NCI-H128 (cell line): ENCODE results near the gene CBFA2T2.
A peak's percentile ranks its signal among the peaks of the same experiment; 100 is the strongest.
"Not testable (repeated sequence)": the region's sequence is repeated elsewhere in the genome, so short reads cannot be mapped to it uniquely, and the experiment has no call there.

ENCODE experiments used
- DNase-seq: peaks from one replicate; lab custom pipeline; 2025; ENCODE audit not compliant: unreplicated experiment; lab: John Stamatoyannopoulos, UW

Gene CBFA2T2

DNA sequence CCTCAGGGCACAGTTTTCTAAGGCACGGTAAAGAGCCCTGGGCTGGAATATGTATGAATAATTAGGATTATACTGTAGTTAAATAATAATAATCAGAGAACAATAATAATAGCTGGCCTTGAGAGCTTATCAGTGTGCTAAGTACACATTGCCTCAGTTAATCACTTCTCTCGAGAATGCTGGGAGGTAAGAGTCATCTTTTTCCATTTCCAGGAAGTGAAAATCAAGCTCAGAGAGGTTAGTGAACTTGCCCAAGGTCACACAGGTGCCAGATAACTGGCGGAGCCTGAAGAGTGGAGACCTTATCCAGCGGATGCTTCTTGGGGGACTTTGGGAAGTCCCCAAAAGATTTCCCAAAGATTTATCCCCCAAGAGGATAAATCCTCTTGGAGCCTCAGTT lies 19.4 kb upstream of the CBFA2T2 start:
- DNase-seq: no peak

DNA sequence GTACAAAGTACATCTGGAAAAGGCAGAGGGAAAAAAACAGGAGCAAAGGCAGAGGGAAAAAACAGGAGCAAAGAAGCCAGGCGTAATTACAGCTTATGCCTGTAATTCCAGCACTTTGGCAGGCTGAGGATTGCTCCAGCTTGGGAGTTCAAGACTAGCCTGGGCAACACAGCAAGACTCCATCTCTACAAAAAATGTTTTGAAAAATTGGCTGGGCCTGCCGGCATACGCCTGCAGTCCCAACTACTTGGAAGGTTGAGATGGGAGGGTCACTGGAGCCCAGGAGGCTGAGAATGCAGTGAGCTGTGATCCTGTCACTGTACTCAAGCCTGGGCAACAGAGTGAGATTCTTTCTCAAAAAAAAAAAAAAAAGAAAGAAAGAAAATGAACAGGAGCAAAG lies 19.0 kb upstream of the CBFA2T2 start:
- no peak for DNase-seq

DNA sequence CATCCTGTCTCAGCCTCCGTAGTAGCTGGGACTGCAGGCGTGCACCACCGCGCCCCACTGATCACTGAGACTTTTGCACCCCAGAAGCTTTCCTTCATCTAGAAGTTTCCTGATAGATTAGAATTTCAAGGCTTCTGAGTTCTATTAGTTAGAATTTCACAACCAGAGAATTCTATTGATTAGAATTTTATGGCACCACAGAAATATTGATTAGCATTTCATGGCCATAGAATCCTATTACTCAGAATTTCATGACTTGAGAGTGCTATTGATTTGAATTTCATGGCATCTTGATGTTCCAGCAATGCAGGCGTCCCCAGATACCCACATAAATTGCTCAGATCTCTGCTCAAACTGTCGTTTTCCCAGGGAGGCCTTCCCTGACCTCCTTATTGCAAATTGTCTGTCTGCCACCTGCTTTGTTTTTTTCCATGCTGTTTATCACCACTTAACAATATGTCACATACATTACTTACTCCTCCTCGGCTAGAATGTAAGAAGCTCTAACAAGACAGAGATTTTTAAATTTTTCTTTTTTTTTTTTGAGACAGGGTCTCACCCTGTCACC lies 16.9 kb upstream of the CBFA2T2 start:
- no peak for DNase-seq

- no peak for DNase-seq
These were observed 15.6 kb upstream of the CBFA2T2 start for GRCh38 chr20:33474097-33474873.

GRCh38 chr20:33474963-33475362 lies 14.9 kb upstream of the CBFA2T2 start:
- no peak for DNase-seq

DNA sequence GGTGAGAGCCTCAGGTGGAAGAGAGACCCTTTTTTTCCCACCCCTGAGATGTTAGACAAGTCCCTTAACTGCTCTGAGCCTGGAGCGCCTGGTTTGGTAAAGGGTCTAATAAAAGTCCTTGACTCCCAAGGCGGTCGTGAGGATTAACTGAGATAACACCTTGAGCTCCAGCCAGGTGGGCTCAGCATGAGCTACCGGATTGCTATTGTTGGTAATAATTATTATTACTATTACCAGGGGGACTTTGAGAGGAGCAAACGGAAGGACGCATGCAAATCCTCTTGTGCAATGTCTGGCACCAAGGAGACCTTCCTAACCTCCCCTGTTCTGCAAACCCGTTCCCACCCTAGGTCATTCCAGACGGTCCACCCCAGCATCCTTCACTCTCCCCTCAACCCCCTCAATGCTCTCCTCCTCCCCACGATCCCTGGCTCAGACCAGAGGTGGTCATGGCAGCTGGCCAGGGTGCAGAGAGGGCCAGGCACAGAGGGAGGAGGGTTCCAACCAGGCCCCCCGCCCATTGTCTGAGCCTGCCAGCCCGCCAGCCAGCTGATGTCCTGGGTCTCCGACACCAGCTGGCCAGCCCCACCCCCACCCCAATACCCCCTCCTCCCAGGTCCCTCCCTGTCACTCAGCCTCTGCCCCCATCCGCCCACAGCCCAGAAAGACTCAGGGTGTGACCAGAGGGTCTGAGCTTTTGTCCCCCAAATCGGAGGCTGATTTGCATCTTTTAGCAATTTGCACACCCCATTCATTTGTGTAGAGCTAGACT lies 14.3 kb upstream of the CBFA2T2 start:
- DNase-seq: no peak

- peak; percentile 73 for DNase-seq
These were observed 12.3 kb upstream of the CBFA2T2 start for GRCh38 chr20:33477386-33478234.

DNA sequence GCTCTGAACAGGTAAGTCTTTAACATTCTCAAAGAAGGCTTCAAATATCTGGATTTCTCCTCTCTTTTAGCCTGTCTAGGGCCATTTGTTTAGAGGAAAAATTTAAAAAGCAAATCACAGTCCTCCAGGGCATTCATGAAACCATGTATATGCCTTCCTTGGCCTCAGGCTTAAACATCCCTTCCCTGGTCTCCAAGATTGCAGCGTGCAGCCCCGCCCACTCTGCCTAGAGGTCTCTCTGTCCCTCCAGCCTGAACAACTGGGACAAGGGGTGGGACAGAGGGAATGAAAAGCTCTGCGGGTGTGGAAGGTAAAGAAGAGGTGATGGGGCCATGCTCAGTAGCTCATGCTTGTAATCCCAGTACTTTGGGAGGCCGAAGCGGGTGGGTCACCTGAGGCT lies 9.8 kb upstream of the CBFA2T2 start:
- no peak for DNase-seq

DNA sequence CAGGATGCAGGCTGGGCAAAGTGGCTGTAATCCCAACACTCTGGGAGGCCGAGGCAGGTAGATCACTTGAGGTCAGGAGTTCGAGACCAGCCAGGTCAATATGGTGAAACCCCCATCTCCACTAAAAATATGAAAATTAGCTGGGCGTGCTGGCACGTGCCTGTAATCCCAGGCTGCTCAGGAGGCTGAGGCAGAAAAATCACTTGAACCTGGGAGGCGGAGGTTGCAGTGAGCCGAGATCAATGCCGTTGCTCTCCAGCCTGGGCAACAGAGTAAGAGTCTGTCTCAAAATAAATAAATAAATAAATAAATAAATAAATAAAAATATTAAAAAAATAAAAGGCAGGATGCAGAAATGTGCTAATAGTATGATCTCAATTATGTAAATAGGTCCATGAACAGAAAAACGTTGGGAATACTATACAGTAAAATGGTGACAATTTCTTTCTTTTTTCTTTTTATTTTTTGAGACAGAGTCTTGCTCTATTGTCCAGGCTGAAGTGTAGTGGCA lies 8.4 kb upstream of the CBFA2T2 start:
- DNase-seq: no peak

- DNase-seq: no peak
These were observed 7.3 kb upstream of the CBFA2T2 start for GRCh38 chr20:33482581-33482980.

- DNase-seq: not testable (repeated sequence)
These were observed 6.7 kb upstream of the CBFA2T2 start for GRCh38 chr20:33483186-33483585.

GRCh38 chr20:33488201-33488600 lies 1.7 kb upstream of the CBFA2T2 start:
- no peak for DNase-seq

DNA sequence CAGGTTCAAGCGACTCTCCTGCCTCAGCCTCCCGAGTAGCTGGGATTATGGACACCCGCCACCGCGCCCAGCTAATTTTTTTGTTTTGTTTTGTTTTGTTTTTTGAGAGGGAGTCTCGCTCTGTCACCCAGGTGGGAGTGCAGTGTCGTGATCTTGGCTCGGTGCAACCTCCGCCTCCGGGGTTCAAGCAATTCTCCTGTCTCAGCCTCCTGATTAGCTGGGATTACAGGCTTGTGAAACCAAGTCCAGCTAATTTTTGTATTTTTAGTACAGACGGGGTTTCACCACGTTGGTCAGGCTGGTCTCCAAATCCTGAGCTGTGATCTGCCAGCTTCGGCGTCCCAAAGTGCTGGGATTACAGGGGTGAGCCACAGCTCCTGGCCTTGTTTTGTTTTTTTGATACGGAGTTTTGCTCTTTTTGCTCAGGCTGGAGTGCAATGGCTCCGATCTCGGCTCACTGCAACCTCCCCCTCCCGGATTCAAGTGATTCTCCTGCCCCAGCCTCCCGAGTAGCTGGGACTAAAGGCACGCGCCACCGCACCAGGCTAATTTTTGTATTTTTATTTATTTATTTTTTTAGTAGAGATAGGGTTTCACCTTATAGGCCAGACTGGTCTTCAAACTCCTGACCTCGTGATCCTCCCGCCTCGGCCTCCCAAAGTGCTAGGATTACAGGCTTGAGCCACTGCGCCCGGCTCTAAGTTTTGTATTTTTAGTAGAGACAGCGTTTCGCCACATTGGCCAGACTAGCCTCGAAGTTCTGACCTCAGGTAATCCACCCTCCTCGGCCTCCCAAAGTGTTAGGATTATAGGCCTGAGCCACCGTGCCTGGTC lies 1.0 kb upstream of the CBFA2T2 start:
- not testable (repeated sequence) for DNase-seq

DNA sequence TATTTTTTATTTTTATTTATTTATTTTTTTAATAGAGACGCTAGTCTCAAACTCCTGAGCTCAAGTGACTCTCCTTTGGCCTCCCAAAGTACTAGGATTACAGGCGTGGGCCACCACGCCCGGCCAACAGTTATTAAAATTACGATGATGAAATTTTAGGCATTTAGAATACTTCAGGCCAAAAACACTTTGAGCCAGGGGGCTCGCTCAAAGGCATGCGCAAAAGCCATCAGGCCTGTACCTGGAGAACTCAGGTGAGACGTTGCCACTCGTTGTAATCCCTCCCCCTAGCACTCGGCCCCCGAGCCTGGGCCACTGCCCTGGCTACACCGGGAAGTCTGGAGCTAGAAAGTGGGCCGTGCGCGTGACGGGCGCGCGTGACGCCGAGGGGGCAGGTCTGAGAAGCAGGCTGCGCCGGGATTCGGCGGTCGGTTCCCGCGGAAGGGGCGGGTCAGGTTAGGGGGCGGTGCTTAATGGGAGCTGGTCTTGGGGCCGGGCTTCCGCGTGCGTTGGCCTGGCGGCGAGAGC lies 337 bp upstream of the CBFA2T2 start:
- DNase-seq: peak; percentile 93

- DNase-seq: no peak
These were observed 1.2 kb downstream of the CBFA2T2 start for GRCh38 chr20:33490934-33491656.

DNA sequence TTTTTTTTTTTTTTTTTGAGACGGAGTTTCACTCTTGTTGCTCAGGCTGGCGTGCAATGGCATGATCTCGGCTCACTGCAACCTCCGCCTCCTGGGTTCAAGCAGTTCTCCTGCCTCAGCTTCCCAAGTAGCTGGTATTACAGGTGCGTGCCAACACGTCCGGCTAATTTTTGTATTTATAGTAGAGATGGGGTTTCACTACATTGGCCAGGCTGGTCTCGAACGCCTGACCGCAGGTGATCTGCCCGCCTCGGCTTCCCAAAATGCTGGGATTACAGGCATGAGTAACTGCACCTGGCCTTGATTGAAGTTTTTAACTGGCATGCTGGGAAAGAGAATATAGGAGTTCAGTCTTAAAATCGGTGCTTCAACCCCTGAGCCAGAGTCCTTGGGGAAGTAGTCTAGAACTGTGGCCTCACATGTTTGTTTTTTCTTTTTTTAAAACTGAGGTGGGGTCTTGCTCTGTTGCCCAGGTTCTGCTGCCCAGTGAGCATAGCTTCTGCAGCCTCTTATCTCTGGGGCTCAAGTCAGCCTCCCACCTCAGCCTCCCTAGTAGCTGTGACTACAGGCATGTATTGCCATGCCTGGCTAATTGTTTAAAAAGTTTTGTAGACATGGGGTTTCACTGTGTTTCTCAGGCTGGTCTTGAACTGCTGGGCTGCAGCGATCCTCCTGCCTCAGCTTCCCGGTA lies 3.3 kb downstream of the CBFA2T2 start:
- no peak for DNase-seq

DNA sequence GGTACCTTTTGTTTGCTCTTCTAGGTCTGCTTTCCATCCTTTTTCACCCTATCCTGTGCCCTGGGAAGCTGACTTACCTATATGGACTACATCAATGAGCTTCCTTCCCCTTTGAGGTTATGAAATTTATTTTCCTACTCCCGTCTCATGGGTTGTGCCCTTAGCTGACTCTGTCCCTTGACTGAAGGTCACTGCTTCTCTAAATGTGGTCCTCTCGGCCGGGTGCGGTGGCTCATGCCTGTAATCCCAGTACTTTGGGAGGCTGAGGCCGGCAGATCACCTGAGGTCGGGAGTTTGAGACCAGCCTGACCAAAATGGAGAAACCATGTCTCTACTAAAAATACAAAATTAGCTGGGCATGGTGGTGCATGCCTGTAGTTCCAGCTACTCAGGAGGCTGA lies 6.9 kb downstream of the CBFA2T2 start:
- not testable (repeated sequence) for DNase-seq

- no peak for DNase-seq
These were observed 9.5 kb downstream of the CBFA2T2 start for GRCh38 chr20:33499355-33499754.

DNA sequence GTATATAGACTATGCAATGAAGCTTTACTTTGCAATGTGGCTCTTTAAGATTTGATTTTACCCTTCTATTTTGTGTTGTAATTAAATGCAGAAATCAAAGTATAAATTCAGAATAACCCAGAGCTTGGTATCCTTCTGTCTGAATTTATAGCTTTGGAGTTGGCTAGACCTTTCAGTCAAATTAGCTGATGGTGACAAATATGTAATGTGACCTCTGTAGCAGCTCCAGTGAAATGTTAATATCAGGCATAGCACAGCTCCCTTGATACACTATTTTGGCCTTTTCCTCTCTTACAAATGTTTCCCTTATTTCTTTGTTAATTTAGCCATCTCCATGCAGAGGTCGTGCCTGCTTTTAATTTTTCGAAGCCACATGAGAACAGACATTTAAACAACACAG lies 11.1 kb downstream of the CBFA2T2 start:
- no peak for DNase-seq
